ENCODE measurements around the gene MECR.
A peak's percentile ranks its signal among the peaks of the same experiment; 100 is the strongest.

MECR gene

GRCh38 chr1:29201595-29202051, 29.1 kb downstream of the MECR start:
- DNase-seq, result no peak

- DNase-seq, result no peak
These were observed 29.7 kb downstream of the MECR start for GRCh38 chr1:29200906-29201594.

DNA sequence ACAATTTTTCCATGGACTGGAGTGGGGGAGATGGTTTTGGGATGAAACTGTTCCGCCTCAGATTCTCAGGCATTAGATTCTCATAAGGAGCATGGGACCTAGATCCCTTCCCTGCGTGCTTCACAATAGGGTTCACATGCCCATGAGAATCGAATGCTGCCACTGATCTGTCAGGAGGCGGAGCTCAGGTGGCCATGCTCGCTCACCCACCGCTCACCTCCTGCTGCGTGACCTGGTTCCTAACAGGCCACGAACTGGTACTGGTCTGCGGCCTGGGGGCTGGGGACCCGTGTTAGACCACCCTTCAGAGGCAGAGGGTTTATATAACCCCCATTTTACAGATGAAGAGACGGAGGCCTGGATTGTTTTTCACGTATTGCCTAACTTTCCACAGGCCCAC, 32.7 kb downstream of the MECR start:
- no peak for DNase-seq

DNA sequence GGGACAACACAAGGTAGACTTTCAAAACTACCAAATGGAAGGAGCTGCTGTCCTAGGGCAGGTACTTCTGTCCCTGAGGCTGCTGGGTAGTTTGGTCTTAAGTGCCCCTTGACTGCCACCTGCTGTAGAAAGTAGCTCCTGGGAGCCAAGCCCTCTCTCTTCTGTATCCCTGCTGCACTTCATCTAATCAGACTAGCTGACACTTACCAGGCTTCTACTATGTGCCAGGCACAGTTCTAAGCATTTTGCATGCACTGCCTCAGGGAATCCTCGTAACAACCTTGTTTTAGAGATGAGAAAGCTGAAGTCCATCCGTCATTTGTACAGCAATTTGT, 33.2 kb downstream of the MECR start:
- DNase-seq, result peak in 2 of 5 donors; percentile 16 to 61

DNA sequence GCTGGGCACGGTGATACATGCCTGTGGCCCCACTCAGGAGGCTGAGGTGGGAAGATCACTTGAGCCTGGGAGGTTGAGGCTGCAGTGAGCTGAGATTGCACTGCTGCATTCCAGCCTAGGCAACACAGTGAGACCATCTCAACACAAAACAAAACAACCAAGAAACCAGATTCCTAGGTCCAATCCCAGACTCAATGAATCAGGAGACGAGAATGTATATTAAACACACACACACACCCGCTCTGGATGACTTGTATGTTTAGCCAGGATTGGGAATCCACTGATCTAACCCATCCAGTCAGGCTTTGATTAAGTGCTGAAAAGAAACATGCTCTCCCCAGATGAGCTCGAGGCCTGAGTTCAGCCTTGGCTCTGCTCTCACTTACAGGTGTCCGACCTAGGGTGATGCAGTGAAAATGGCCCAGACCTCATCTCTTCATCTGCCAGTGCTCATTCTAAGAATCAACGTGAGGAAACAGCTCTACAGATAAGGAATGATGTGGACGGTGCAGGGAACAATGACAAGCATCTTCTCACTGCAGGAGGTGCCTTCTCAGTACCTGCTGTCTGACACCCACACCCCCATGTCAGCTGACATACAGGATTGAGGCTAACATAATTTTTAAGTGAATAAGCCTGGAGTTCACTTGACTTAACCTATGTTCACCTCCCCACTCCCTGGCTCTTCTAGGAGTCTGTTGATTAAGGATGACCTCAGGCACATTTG, 33.7 kb downstream of the MECR start:
- DNase-seq, result no peak

- DNase-seq, result no peak
These were observed 34.8 kb downstream of the MECR start for GRCh38 chr1:29195881-29196291.

- no peak for DNase-seq
These were observed 36.8 kb downstream of the MECR start for GRCh38 chr1:29193879-29194455.

DNA sequence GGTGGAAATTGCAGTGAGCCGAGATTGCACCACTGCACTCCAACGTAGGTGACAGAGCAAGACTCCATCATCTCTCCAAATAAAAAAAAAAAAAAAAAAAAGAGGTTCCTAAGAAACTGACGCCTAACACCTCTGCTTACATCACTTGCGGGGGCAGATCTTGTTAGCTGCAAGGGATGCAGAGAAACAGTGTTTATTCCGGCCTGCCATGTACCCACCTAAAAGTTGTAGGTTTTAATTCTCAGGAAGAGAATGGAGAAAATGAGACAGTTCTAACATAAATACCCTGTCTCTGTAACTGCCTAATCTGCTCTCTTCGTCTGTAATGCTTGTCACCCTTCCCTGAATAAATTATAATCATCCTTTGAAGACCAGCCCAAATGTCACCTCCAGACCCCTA, 40.0 kb downstream of the MECR start:
- no peak for DNase-seq

GRCh38 chr1:29186707-29187106, 44.0 kb downstream of the MECR start:
- no peak for DNase-seq

GRCh38 chr1:29186252-29186651, 44.5 kb downstream of the MECR start:
- DNase-seq, result no peak

DNA sequence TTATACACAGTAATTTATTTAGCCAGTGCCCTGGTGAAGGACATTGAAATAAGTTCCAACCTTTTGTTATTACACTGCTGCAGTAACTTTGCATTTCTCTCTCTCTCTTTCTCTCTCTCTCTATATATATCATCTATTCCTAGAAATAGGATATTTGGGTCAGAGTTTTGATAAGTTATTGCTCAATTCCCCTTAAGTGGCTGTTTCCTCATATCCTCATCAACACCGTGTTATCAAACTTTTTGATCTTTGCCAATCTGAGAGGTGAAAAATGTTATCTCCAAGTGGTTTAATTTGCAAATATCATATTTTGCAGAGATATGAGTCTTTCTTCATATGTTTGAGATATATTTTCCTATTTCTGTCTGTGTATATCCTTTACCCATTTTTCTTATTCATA, 47.4 kb downstream of the MECR start:
- no peak for DNase-seq

DNA sequence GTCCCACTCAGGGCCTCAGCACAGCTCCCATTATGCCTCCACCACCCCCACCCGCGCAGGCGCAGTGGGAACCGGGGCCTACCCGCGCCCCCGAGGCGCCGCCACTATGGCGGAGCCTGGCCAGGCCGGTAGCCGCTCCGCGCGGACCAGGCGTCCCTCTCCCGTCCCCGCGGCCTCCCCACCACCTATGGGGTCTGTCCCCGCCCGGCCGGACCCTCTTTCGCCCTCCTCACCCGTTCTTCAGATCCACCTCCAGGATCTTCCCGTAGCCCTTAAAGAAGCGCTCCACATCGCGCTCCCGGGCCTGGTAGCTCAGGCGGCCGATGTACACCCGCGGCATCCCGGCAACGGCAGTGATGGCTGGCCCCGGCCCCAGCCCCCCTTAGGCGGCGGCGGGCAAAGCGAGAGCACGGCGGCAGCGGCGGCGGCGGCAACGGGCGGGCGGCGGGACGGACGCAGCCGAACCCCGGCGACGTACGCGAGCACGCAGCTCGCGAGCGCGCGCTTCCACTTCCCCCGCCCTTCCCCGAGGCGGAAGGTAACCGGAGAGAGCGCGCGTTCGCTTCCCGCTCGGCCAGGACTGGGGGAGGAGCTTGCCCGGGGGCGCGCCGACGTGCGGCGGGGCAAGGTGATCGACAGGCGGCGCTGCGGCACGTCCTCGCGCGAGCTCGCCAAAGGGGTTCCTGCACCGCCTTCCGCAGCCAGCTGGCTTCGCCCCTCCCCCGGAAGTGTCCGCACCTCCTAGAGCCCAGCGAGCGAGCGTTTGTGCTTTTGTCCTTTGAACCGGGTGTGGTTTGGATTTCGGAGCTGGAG, 49.1 kb downstream of the MECR start, which contains the start of gene SRSF4:
Gene SRSF4 (minus strand): TSS at position 488 of the 813 bp plus-strand sequence. CDS start 148 bp downstream, at position 340.
- peak; percentile 98 to 99 (median 99) for DNase-seq

- no peak for DNase-seq
These were observed 50.0 kb downstream of the MECR start for GRCh38 chr1:29180497-29181412.

DNA sequence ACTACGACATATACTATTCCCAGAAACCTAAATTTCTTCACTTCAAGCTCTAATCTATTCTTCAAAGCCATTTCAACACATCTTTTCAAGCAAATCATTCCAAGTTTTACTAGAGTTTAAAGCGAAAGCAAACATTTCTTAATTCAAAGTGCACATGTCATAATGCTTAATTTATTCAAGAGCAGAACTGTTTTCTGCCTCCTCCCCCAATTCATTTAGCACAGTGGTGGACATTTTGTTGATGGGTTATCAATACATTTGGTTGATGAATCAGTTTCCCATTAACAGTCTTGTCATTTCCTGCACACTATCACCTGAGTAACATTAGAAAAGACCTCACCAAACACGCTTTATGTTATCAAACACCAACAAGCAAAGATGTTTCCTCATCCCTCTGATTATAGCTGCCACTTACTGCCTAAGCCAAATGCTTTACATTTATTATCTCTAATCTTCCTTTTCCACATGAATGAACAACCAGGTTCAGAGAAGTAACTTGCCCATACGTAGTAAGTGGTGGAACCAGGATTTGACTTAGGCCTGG, 51.0 kb downstream of the MECR start:
- DNase-seq, result no peak

- DNase-seq, result no peak
These were observed 53.6 kb downstream of the MECR start for GRCh38 chr1:29177022-29177705.

GRCh38 chr1:29176576-29176975, 54.2 kb downstream of the MECR start:
- DNase-seq, result no peak

- DNase-seq, result no peak
These were observed 58.3 kb downstream of the MECR start for GRCh38 chr1:29172415-29172939.

- DNase-seq, result no peak
These were observed 59.2 kb downstream of the MECR start for GRCh38 chr1:29171521-29171920.

- DNase-seq, result no peak
These were observed 59.6 kb downstream of the MECR start for GRCh38 chr1:29171089-29171488.

DNA sequence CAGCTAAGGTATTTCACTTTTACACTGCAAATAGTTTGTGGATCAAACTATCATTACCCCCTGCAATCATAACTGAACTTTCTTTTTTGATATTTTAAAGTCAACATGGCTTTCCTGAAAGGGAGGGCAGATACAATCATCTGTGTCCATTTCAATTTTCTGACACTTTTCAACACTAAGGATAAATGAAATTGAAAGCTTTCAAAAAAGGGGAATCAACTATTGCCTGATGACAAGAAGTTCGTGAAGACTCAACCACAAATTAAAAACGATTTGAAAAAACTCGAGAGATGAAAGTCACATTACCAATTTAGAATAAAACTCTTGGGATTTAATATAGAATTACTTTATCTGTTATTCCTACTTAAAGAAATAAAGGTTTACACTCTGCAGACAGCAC, 60.8 kb downstream of the MECR start:
- DNase-seq, result no peak

GRCh38 chr1:29167904-29168303, 62.8 kb downstream of the MECR start:
- no peak for DNase-seq

Measured in T-helper 1 cell (primary cell).